ENCODE data around the gene MAP3K4.

Gene MAP3K4

GRCh38 chr6:161029195-161029809, 37.7 kb downstream of the MAP3K4 start:
- H3K9ac ChIP-seq (ENCODE audit: low read depth, low read length), result no peak overlapping the region
- H3K9me3 ChIP-seq (ENCODE audit: insufficient read depth, low read depth, low read length), result no peaks in the 10 kb centered on the region
- H3K4me3 ChIP-seq (ENCODE audit: low read length), result no peak overlapping the region
- peaks cover 12% of the 10 kb centered on the region; the same call in 1 of the 2 replicates for H3K4me1 ChIP-seq (ENCODE audit: insufficient read depth, low read length)
- no peak overlapping the region for H3K27ac ChIP-seq (ENCODE audit: low read length)
- no peaks in the 10 kb centered on the region for H3K36me3 ChIP-seq (ENCODE audit: insufficient read depth, low read depth, low read length)
- no peaks in the 10 kb centered on the region for H3K27me3 ChIP-seq (ENCODE audit: insufficient read depth, low read length)

- H3K27me3 ChIP-seq (ENCODE audit: insufficient read depth, low read length), result no peaks in the 10 kb centered on the region
- no peak overlapping the region for H3K9ac ChIP-seq (ENCODE audit: low read depth, low read length)
- H3K36me3 ChIP-seq (ENCODE audit: insufficient read depth, low read depth, low read length), result peaks cover 4% of the 10 kb centered on the region
- peaks cover 27% of the 10 kb centered on the region; the same call in 1 of the 2 replicates for H3K4me1 ChIP-seq (ENCODE audit: insufficient read depth, low read length)
- H3K9me3 ChIP-seq (ENCODE audit: insufficient read depth, low read depth, low read length), result no peaks in the 10 kb centered on the region
- no peak overlapping the region for H3K4me3 ChIP-seq (ENCODE audit: low read length)
- H3K27ac ChIP-seq (ENCODE audit: low read length), result no peak overlapping the region
Observed at GRCh38 chr6:161031721-161032495, 40.3 kb downstream of the MAP3K4 start.

GRCh38 chr6:161033667-161034066, 42.1 kb downstream of the MAP3K4 start:
- H3K27me3 ChIP-seq (ENCODE audit: insufficient read depth, low read length), result no peaks in the 10 kb centered on the region
- H3K9me3 ChIP-seq (ENCODE audit: insufficient read depth, low read depth, low read length), result no peaks in the 10 kb centered on the region
- peaks cover 17% of the 10 kb centered on the region for H3K36me3 ChIP-seq (ENCODE audit: insufficient read depth, low read depth, low read length)
- H3K4me1 ChIP-seq (ENCODE audit: insufficient read depth, low read length), result peaks cover 27% of the 10 kb centered on the region; the same call in 1 of the 2 replicates
- H3K9ac ChIP-seq (ENCODE audit: low read depth, low read length), result no peak overlapping the region
- H3K4me3 ChIP-seq (ENCODE audit: low read length), result no peak overlapping the region
- H3K27ac ChIP-seq (ENCODE audit: low read length), result no peak overlapping the region

GRCh38 chr6:161035182-161035980, 43.8 kb downstream of the MAP3K4 start:
- Histone ChIP-seq H3K27ac (ENCODE audit: low read length) (peak overlapping the region; percentile 26), H3K36me3 (ENCODE audit: insufficient read depth, low read depth, low read length) (peaks cover 34% of the 10 kb centered on the region), H3K4me3 (ENCODE audit: low read length) (no peak overlapping the region; the same call in 1 of the 2 replicates), H3K9me3 (ENCODE audit: insufficient read depth, low read depth, low read length) (no peaks in the 10 kb centered on the region), H3K9ac (ENCODE audit: low read depth, low read length) (peak overlapping the region; percentile 36; the same call in 1 of the 2 replicates), H3K4me1 (ENCODE audit: insufficient read depth, low read length) (peaks cover 20% of the 10 kb centered on the region; the same call in 1 of the 2 replicates), H3K27me3 (ENCODE audit: insufficient read depth, low read length) (no peaks in the 10 kb centered on the region)

- Histone ChIP-seq H3K4me1 (ENCODE audit: insufficient read depth, low read length) (peaks cover 20% of the 10 kb centered on the region; the same call in 1 of the 2 replicates), H3K36me3 (ENCODE audit: insufficient read depth, low read depth, low read length) (peaks cover 39% of the 10 kb centered on the region), H3K9ac (ENCODE audit: low read depth, low read length) (no peak overlapping the region), H3K27me3 (ENCODE audit: insufficient read depth, low read length) (no peaks in the 10 kb centered on the region), H3K4me3 (ENCODE audit: low read length) (no peak overlapping the region), H3K27ac (ENCODE audit: low read length) (no peak overlapping the region), H3K9me3 (ENCODE audit: insufficient read depth, low read depth, low read length) (no peaks in the 10 kb centered on the region)
Observed at GRCh38 chr6:161035981-161036263, 44.4 kb downstream of the MAP3K4 start.

GRCh38 chr6:161037873-161038228, 46.3 kb downstream of the MAP3K4 start:
- no peaks in the 10 kb centered on the region for H3K27me3 ChIP-seq (ENCODE audit: insufficient read depth, low read length)
- H3K4me1 ChIP-seq (ENCODE audit: insufficient read depth, low read length), result peaks cover 20% of the 10 kb centered on the region; the same call in 1 of the 2 replicates
- H3K9me3 ChIP-seq (ENCODE audit: insufficient read depth, low read depth, low read length), result no peaks in the 10 kb centered on the region
- peaks cover 45% of the 10 kb centered on the region for H3K36me3 ChIP-seq (ENCODE audit: insufficient read depth, low read depth, low read length)
- H3K4me3 ChIP-seq (ENCODE audit: low read length), result no peak overlapping the region
- no peak overlapping the region for H3K27ac ChIP-seq (ENCODE audit: low read length)
- H3K9ac ChIP-seq (ENCODE audit: low read depth, low read length), result no peak overlapping the region

- peaks cover 50% of the 10 kb centered on the region for H3K36me3 ChIP-seq (ENCODE audit: insufficient read depth, low read depth, low read length)
- no peak overlapping the region for H3K27ac ChIP-seq (ENCODE audit: low read length)
- H3K9ac ChIP-seq (ENCODE audit: low read depth, low read length), result no peak overlapping the region
Observed at GRCh38 chr6:161038229-161039031, 46.9 kb downstream of the MAP3K4 start.

GRCh38 chr6:161041274-161041673, 49.7 kb downstream of the MAP3K4 start:
- Histone ChIP-seq H3K27me3 (ENCODE audit: insufficient read depth, low read length) (no peaks in the 10 kb centered on the region), H3K9ac (ENCODE audit: low read depth, low read length) (no peak overlapping the region), H3K9me3 (ENCODE audit: insufficient read depth, low read depth, low read length) (no peaks in the 10 kb centered on the region), H3K4me3 (ENCODE audit: low read length) (no peak overlapping the region), H3K27ac (ENCODE audit: low read length) (no peak overlapping the region), H3K36me3 (ENCODE audit: insufficient read depth, low read depth, low read length) (peaks cover 62% of the 10 kb centered on the region), H3K4me1 (ENCODE audit: insufficient read depth, low read length) (no peaks in the 10 kb centered on the region)

More at GRCh38 chr6:161038229-161039031, 46.9 kb downstream of the MAP3K4 start:
- H3K27me3 ChIP-seq (ENCODE audit: insufficient read depth, low read length), result no peaks in the 10 kb centered on the region
- H3K4me1 ChIP-seq (ENCODE audit: insufficient read depth, low read length), result peaks cover 20% of the 10 kb centered on the region; the same call in 1 of the 2 replicates
- H3K4me3 ChIP-seq (ENCODE audit: low read length), result no peak overlapping the region
- H3K9me3 ChIP-seq (ENCODE audit: insufficient read depth, low read depth, low read length), result no peaks in the 10 kb centered on the region

GRCh38 chr6:161044335-161044734, 52.8 kb downstream of the MAP3K4 start:
- no peak overlapping the region for H3K27ac ChIP-seq (ENCODE audit: low read length)
- no peaks in the 10 kb centered on the region for H3K9me3 ChIP-seq (ENCODE audit: insufficient read depth, low read depth, low read length)
- peaks cover 48% of the 10 kb centered on the region for H3K36me3 ChIP-seq (ENCODE audit: insufficient read depth, low read depth, low read length)
- H3K9ac ChIP-seq (ENCODE audit: low read depth, low read length), result no peak overlapping the region
- no peaks in the 10 kb centered on the region for H3K27me3 ChIP-seq (ENCODE audit: insufficient read depth, low read length)
- no peak overlapping the region for H3K4me3 ChIP-seq (ENCODE audit: low read length)
- H3K4me1 ChIP-seq (ENCODE audit: insufficient read depth, low read length), result no peaks in the 10 kb centered on the region

- H3K4me3 ChIP-seq (ENCODE audit: low read length), result no peak overlapping the region
- no peaks in the 10 kb centered on the region for H3K27me3 ChIP-seq (ENCODE audit: insufficient read depth, low read length)
- no peaks in the 10 kb centered on the region for H3K4me1 ChIP-seq (ENCODE audit: insufficient read depth, low read length)
- H3K36me3 ChIP-seq (ENCODE audit: insufficient read depth, low read depth, low read length), result peaks cover 39% of the 10 kb centered on the region
- H3K27ac ChIP-seq (ENCODE audit: low read length), result no peak overlapping the region
- H3K9ac ChIP-seq (ENCODE audit: low read depth, low read length), result no peak overlapping the region
- no peaks in the 10 kb centered on the region for H3K9me3 ChIP-seq (ENCODE audit: insufficient read depth, low read depth, low read length)
Observed at GRCh38 chr6:161048641-161049040, 57.1 kb downstream of the MAP3K4 start.

- H3K9ac ChIP-seq (ENCODE audit: low read depth, low read length), result no peak overlapping the region
- peaks cover 34% of the 10 kb centered on the region for H3K36me3 ChIP-seq (ENCODE audit: insufficient read depth, low read depth, low read length)
- no peak overlapping the region for H3K27ac ChIP-seq (ENCODE audit: low read length)
- no peak overlapping the region for H3K4me3 ChIP-seq (ENCODE audit: low read length)
- H3K9me3 ChIP-seq (ENCODE audit: insufficient read depth, low read depth, low read length), result no peaks in the 10 kb centered on the region
- H3K4me1 ChIP-seq (ENCODE audit: insufficient read depth, low read length), result no peaks in the 10 kb centered on the region
- H3K27me3 ChIP-seq (ENCODE audit: insufficient read depth, low read length), result no peaks in the 10 kb centered on the region
Observed at GRCh38 chr6:161050134-161050765, 58.7 kb downstream of the MAP3K4 start.
